HG02623 (cell line): ENCODE results near the gene NOM1.
"Not testable (repeated sequence)": the region's sequence is repeated elsewhere in the genome, so short reads cannot be mapped to it uniquely, and the experiment has no call there.

Experiments
- ATAC-seq: cut with Tn5 transposase; IDR thresholded peaks from one replicate; pipeline ENCODE4 v1.9.1; 2021; ENCODE audit warnings: moderate library complexity; ENCODE audit not compliant: unreplicated experiment

NOM1 gene

DNA sequence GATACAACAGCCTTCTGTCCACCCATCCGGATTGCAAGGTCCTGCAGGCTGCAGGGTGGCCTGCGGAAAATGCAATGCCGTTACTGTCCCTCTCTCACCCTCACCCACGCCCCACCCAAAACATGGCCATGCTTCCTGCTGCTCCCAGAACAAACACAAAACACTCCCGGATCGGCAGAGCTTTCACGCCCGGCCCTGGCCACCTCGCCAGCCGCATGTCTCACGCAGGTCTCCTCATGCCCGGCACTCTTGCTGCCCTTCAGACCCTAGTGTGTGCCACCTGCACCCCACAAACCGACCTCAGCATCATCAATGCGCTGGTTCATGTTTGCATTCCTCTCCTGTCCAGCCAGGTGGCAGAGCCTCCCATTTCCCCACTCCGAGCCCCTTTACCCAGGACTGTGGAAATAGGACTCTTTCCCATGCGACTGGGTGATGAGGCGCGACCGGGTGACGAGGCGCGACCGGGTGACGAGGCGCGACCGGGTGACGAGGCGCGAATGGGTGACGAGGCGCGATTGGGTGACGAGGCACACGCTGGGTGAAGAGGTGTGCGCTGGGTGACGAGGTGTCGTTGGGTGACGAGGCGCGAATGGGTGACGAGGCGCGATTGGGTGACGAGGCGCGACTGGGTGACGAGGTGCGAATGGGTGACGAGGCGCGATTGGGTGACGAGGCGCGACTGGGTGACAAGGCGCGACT lies 8.9 kb upstream of the NOM1 start:
- ATAC-seq, result no peak

DNA sequence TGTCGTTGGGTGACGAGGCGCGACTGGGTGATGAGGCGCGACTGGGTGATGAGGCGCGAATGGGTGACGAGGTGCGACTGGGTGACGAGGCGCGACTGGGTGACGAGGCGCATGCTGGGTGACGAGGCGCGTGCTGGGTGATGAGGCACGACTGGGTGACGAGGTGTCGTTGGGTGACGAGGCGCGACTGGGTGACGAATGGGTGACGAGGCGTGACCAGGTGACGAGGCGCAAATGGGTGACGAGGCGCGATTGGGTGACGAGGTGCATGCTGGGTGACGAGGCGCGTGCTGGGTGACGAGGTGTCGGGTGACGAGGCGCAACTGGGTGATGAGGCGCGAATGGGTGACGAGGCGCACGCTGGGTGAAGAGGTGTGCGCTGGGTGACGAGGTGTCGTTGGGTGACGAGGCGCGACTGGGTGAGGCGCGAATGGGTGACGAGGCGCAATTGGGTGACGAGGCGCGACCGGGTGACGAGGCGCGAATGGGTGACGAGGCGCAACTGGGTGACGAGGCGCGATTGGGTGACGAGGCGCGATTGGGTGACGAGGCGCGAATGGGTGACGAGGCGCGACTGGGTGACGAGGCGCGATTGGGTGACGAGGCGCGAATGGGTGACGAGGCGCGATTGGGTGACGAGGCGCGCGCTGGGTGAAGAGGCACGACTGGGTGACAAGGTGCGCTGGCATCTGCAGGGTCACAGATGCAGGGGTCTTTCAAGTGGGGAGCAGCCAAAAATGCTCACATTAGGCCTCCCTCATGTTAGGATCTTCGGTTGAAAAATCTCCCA lies 7.9 kb upstream of the NOM1 start:
- no peak for ATAC-seq

DNA sequence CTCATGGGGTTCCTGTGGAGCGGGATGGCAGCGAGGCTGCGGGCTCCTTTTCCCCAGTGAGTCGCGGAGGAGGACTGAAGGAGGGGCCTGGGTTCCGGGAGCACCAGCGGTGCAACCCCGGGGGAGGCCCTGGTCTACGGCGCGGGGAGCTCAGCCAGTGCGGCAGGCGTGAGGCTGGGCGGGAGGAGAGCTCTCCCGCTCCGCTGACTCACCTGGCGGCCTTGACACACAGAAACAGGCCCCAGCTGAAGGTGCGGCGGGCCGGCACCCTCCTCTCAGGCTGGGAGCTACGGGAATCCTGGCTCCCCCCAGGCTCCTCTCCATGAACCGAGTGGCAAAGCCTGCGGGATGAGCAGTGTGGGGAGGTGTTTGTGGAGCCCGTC lies 6.8 kb upstream of the NOM1 start:
- ATAC-seq, result no peak

DNA sequence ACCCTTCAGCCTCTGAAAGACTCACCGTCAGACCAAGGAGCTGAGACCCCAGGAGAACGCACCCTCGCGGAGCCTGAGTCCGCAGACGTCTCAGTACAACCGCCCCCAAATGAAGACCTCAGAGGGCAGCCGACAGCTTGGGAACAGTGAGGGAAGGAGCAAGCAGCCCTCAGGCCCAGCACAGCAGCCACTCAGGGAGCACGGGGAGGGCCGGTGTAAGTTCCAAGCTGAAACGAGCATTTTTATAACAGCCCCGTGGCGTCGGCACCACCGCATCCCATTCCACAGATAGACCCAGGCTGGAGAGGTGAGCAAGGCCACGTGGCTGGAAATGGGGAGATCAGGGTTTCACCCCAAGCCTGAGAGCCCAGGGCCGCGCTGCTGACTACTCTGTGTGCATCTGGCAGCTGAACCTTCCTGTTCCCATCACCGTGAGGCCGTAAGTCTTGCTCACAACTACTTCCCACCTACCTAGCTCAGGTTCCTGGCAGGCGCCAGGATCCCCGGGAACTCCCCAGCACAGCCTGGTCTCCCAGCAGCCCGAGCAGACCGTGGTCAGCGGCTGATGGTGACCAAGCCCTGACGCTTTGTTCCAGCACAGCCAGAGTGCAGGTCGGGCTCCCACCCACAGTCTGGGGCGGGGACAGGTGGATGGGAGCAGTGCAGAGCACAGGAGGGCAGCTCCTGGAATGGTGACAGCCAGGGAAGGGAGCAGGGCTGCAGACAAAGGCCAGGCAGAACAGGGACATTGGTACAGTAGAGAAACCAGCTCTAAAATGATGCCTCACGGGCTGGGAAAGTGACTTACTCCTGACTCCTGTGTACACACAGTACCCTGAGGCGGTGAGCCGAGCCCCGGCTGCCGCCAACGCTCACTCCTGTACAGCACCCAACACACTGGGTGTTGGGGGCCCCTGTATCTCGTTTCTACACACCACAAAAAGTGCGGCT lies 6.1 kb upstream of the NOM1 start:
- no peak for ATAC-seq

DNA sequence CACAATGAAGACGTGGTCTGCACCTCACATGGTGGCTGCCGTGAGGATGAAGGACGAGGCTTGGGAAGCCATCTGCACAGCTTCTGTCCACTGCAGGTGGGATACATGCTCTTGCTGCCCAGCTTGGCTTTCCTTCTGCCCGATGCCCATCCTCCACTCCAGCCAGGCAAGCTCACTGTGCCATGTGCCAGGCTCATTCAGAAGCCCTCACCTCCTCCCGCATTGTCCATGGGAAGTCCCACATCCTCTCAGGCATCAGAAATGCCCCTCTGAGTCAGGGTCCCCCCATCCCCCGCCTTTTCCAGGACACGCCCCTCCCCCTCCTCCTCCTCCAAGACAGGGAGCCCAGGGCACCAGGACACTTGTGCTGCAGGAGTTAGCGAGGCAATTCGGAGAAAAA lies 4.6 kb upstream of the NOM1 start:
- no peak for ATAC-seq

DNA sequence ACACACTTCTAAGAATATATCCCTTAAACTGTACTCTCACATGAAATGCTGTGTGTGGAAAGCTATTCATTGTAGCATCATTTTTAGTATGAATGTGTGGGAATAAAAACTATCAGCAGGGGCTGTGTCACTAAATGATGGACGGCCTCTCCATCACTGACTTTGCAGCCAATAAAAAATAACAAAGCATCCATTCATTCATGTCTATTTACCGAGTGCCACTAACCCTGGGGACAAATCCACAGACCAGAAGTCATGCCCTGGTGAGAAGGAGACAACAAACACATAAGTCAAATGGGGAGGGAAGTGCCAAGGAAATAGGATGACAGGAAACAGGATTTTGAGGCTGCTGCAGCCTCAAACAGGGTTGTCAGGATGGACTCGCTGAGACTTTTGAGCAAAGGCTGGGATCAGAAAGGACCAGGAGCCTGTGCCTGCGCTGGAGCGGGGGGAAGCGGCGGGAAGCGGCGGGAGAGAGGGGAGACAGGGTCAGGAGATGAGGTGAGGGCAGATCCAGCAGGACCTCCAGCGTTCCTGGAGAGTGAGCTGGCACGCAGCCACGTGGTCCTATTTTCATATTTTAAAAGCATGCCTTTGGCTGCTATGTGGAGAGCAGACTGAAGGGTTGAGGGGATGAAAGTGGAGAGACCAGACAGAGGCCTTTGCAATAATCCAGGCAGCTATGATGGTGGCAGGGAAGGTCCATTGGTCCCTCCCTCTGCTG lies 2.2 kb upstream of the NOM1 start:
- no peak for ATAC-seq

DNA sequence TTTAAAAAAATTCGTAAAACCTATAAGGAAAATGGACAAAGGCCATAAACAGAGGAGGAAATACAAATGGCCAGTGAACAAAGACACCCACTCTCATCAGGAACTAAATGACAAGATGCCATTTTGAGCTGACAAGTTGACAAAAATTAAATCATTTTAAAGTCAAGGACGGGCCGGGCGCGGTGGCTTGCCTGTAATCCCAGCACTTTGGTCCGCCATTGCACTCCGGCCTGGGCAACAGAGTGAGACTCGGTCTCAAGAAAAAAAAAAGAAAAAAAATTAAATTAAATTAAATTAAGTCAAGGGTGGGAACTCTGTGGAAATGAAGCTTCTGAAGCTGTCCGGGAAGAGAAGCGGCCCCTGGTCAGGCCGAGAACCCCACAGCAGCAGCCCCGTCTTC lies 1.2 kb upstream of the NOM1 start:
- no peak for ATAC-seq

DNA sequence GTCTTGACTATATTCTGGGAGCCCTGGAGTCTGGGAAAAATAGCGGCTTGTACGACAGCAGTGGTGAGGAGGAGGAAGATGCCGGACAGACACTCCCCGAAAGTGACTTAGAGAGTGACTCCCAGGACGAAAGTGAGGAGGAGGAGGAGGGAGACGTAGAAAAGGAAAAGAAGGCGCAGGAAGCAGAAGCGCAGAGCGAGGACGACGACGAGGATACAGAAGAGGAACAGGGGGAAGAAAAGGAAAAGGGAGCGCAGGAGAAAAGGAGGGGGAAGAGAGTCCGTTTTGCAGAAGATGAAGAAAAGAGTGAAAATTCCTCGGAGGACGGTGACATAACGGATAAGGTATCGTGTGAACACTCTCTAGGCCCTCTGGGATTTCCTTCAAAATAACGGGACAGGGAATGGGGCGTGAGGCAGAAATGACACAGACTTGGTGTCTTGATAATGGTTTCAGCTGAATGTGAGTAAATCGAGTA lies 908 bp downstream of the NOM1 start:
- no peak for ATAC-seq

DNA sequence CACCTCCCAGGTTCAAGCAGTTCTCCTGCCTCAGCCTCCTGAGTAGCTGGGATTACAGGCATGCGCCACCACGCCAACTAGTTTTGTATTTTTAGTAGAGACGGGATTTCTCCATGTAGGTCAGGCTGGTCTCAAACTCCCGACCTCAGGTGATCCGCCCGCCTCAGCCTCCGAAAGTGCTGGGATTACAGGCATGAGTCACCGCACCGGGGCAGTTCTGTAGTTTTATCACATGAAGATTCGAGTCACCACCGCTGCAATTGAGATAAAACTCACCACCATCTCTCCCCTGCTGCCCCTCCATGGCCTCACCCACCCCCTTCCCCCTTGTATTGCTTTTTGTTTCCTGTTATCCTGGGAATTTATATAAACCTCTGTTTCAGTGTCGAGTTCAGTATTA lies 3.7 kb downstream of the NOM1 start:
- ATAC-seq, result not testable (repeated sequence)

DNA sequence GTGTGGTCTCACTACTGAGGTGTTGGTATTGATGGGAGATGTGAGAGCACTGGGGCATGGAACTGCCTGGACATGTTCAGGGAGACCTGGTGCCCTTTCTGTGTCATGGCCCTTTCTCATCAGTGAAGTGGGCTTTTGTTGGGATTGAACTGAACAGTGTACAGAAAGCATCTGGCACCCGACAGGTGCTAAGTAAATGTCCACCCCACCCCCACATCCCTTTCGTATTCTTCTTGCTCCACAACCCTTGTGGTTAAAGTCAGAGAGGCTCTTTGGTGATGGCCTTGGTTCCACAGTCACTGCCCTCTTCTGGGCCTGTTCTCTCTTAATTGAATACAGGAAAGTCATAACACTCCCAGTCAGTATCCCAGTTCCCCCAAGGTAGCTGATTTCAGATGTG lies 5.4 kb downstream of the NOM1 start:
- no peak for ATAC-seq

DNA sequence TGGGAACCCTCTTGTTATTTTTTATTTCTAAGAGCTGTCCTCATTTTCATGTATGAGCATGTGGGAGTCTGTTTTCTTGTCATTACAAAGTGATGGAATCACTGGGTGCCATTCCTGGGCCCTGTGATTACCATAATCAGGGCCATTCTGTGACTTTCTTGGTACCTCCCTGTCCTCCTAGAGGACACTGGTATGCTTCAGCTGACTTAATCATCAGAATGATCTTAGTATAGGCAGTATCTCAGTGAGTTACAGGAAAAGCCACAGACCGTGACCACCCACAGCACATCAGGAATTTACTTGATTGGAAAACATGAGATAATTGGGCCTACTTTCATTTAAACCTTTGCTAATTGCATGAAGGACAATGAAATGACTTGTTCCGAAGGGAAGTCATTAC lies 7.2 kb downstream of the NOM1 start:
- no peak for ATAC-seq

DNA sequence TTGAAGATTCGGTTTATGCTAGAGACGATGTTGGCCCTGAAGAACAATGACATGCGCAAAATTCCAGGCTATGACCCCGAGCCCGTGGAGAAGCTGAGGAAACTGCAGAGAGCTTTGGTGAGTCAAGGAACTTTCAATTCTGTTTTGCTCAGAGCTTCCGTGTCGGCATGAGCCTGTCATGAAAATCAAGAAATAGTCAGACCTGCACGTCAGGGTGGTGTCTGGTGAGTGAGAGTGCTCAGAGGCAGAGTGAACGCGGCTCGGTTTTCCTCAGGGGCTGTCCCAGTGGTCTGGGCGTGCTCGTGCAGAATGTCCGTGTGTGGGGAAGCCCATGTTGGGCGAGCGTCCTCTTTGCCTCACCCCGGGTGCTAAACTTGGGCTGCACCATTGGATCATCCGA lies 12.6 kb downstream of the NOM1 start:
- no peak for ATAC-seq

DNA sequence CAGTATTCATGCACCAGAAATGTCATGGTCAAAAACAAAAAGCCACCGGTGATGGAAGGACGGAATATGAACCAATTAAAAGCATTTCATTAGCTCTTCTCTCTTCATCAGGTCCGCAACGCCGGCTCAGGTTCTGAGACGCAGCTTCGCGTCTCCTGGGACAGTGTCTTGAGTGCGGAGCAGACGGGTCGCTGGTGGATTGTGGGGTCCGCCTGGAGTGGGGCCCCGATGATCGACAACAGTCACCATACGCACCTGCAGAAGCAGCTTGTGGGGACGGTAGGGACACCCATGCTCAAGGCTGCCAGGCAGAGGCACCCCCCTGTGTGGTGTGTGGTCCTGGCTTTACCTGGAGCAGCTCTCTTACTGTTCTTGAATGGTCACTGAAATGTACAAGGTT lies 13.4 kb downstream of the NOM1 start:
- no peak for ATAC-seq

DNA sequence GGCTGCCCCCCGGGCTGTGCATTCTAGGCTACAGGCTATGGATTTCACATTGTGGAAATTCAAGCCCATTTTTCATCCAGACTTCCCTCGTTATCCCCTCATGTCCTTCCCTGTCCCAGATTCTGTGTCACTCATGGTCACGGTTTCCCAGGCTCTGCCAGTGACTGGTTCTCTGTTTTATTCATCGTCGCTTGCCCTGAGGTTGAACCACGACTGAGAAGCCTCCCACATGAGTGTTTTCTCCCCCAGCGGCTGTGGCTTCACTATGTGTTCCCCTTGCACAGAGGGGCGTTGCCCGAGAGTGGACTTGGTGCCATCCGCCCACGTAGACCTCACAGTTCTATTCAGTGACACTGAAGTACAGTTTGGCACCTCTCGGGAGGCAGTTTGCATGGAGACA lies 14.0 kb downstream of the NOM1 start:
- no peak for ATAC-seq

DNA sequence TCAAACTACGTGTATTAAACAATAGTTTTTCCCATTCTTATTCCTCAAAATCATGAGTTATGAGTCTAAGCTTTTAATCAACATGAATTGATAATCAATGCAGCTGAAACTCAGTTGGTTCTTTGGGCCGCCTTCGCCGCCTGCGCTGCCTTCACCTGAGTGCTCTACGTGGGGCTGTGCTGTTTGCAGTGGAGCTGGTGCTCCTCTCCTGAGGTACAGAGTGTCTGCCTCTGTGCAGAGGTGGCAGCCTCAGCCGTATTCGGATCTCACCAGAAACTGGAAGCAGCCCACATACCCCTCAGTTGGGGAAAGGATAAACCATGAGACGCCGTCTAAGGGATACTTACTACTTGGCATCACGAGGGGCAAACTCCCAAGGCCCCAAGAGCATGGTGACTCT lies 15.5 kb downstream of the NOM1 start:
- no peak for ATAC-seq

DNA sequence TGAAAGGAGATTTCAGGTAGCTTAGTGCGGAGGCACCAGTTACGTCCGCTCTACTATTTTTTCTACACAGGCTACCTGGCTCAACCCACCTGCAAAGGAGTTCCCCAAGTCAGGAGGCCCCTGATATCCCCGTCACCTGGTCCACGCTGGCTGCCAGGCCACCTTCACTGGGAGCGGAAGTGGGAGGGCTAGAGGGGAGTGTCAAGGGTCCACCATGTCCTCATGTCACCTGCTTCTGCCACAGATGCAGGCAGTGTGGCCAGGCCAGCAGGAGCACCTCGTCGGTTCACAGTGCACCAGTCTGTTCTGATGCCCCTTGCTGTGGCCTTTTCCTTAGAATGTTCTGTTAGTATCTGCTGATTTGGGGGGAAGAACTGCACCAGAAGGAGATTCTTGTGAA lies 16.9 kb downstream of the NOM1 start:
- ATAC-seq, result no peak

DNA sequence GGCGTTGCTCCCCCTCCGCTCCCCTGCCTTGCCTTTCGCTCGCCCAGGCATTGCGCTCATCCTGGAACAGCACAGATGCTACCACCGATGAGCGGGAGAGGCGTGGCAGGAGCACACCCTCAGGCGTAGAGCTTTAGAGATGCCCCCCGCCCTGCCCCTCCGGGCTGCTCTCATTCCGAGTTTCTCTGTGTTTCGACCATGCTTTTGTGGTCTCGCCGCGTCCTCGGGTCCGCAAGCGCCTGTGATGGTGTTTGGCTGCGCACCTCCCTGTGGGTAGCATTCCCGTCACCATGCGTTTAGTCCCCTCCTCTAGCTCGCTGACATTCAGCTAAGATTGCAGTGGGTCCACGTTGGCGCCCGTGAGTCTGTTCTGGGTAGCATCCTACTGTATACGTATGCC lies 18.7 kb downstream of the NOM1 start:
- no peak for ATAC-seq

DNA sequence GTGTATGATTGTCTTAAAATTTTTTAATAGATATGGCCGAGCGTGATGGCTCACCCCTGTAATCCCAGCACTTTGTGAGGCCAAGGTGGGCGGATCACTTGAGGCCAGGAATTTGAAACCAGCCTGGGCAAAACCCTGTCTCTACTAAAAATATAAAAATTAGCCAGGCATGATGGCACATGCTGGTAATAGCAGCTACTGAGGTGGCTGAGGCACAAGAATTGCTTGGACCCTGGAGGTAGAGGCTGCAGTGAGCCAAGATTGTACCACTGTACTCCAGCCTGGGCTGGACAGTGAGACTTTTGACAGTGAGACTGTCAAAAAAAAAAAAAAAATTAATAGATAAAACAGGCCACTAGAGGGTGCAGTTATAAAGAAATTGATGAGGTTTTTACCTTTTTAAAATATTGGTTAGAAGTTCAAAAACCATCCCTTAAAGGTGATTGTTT lies 20.5 kb downstream of the NOM1 start:
- ATAC-seq, result no peak

DNA sequence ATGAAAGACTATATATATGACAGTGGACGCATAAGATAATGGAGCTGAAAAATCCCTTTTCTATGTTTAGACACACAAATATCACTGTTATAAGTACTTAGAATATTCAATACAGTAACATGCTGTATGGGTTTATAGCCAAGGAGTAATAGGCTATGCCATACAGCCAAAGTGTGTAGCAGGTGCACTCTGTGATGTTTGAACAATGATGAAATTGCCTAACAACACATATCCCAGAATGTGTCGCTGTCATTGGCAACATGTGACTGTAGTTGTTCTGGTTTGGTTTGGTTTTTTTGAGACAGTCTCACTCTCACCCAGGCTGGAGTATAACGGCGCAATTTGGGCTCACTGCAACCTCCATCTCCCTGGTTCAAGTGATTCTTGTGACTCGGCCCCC lies 26.1 kb downstream of the NOM1 start:
- ATAC-seq, result no peak

DNA sequence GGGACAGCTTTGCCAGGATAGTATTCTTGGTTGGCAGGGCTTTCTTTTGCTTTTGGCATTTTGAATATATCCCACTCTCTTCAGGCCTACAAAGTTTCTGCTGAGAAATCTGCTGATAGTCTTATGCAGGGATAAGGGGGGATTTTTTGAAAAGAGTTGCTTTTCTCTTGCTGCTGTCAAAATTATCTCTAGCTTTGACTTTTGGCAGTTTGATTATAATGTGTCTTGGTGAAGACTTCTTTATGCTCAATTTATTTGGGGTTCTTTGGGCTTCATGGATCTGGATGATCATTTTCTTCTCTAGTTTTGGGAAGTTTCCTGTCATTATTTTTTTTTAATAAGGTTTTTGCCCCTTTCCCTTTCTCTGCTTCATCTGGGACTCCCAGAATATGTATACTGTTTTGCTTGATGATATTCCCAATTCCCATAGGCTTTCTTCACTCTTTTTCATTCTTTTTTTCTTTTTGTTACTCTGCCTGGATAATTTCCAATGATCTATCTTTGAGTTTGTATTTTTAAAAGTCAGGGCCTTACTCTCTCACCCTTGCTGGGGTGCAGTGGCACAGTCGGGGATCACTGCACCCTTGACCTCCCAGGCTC lies 29.6 kb downstream of the NOM1 start:
- ATAC-seq, result no peak
